PC-9 (cell line): Measurements from ENCODE around the gene CNBP.

Experiments
- EZH2 ChIP-seq: fragments of 200-600 bp; sonication (generic); IDR thresholded peaks from 2 replicates; pipeline ENCODE4 v1.8.0; 2017; ENCODE audit warnings: antibody characterized with exemption, low read depth
- TF ChIP-seq, protein P1 (sequence below): fragments of 200-600 bp; sonication (generic); conservative IDR thresholded peaks from 2 replicates; pipeline ENCODE4 v1.6.1; 2017; ENCODE audit warnings: mixed run types, antibody characterized with exemption, mild to moderate bottlenecking, moderate library complexity

DNA sequence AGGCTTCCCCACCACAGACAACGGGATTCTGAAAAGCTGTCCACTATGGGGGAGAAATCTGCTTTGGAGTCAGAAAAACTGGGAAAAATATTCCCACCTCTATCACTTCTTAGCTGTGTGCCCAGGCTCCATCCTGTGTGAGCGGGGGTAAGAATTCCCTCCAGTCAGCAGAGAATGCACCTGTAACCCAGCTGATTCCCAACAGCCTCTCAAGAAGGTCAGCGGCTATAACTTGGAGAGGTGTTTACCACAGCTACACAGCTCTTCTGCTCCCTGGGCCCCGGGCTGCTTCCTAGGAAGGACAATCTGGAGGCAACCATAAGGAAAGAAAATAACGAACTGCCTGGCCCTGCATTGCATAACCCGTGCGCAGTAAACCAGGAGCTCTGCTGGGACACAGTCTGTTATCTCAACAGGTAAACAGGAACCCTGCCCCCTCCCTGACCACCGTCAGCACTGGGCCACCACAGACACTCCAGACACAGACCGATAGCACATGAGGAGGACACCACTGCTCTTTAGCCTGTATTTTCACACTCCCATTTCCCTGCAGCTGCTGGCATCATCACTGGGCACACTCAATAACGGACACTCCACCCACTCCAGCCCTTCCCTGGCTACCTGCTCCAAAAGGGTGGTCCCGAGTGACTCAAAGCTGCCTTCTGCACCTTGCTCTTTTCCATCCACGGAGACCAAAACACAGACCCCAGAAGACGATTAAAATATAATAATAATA, 64.2 kb downstream of the CNBP start:
- TF ChIP-seq, protein P1, sequence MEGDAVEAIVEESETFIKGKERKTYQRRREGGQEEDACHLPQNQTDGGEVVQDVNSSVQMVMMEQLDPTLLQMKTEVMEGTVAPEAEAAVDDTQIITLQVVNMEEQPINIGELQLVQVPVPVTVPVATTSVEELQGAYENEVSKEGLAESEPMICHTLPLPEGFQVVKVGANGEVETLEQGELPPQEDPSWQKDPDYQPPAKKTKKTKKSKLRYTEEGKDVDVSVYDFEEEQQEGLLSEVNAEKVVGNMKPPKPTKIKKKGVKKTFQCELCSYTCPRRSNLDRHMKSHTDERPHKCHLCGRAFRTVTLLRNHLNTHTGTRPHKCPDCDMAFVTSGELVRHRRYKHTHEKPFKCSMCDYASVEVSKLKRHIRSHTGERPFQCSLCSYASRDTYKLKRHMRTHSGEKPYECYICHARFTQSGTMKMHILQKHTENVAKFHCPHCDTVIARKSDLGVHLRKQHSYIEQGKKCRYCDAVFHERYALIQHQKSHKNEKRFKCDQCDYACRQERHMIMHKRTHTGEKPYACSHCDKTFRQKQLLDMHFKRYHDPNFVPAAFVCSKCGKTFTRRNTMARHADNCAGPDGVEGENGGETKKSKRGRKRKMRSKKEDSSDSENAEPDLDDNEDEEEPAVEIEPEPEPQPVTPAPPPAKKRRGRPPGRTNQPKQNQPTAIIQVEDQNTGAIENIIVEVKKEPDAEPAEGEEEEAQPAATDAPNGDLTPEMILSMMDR = no peak
- TF ChIP-seq EZH2 = no peak
